Bladder microvascular endothelial cell (primary cell): ENCODE results near the gene SH2B2. TPM values are rescaled to one million over a fixed set of nuclear protein-coding genes. Genes with fewer than 3 reads are reported as not detected.

Experiments used
- total RNA-seq: library from RNA; depleted of rRNA; stranded (reverse); fragments of >200 nt; gene quantifications from 2 replicates; pipeline ENCODE4 v1.2.3, GENCODE V29; 2014

SH2B2 gene
- 0.97 and 1.2 TPM in 2 replicates for total RNA-seq

GRCh38 chr7:102286237-102287110 is at the start of gene SH2B2:
TSS of gene SH2B2 (plus strand) at chr7:102286868. CDS start at chr7:102300551, 13,683 bp downstream.

DNA sequence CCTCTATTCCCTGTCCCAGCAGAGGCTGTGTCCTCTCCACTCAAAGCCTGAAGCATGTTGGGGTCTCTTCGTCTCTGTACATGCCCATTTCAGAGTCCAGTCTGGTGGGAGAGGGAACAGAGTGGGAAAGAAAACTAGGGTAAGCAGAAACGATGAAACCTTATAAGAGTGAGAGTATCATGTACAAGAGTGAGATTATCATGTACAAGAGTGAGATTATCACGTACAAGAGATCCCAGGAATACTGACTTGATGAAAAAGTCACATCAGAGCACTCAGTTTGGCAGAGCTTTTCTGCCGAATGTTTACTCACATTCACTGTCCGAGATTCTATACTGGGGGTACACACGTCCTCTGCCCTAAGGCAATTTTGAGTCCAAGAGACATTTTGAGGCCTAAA is 69.7 kb downstream of the SH2B2 start, which contains the start of gene SPDYE6:
SPDYE6 (minus strand) TSS at position 101 of the 400 bp plus-strand sequence. CDS start 421 bp downstream, outside the sequence.

Other genes starting within 250 kb of the SH2B2 start
- gene SPDYE6, start 69.6 kb downstream of the SH2B2 start, total RNA-seq, result 0.06 TPM in 1 of 2 replicates, not detected in the other
- gene PRKRIP1, start 109.5 kb downstream of the SH2B2 start, total RNA-seq, result 10.7 and 12.6 TPM in 2 replicates
- gene ORAI2, start 146.7 kb downstream of the SH2B2 start, total RNA-seq, result 42.1 and 143 TPM in 2 replicates
- gene ALKBH4, start 178.0 kb downstream of the SH2B2 start, total RNA-seq, result 8.1 and 8.5 TPM in 2 replicates
- 23.3 and 28.5 TPM in 2 replicates for gene LRWD1, start 178.1 kb downstream of the SH2B2 start, total RNA-seq
- gene POLR2J, start 192.1 kb downstream of the SH2B2 start, total RNA-seq, result 25.2 and 36.8 TPM in 2 replicates
- gene RASA4B, start 230.9 kb downstream of the SH2B2 start, total RNA-seq, result 8.3 and 9.2 TPM in 2 replicates